Sigmoid colon (tissue), 7 donors: ENCODE measurements around the gene UTS2. TPM values are rescaled to one million over a fixed set of nuclear protein-coding genes. Genes with fewer than 3 reads are reported as not detected.

Source experiments
- DNase-seq: peaks from one replicate; pipeline ENCODE4 v3.0.0-alpha.2; 2019
- H3K27ac ChIP-seq, 4 donors: fragments of 200-600 bp; sonication (generic); one replicate each; pipeline ENCODE4 v1.5.1; 2016 to 2019; ENCODE audit warnings: mild to moderate bottlenecking in 1 of 4
- H3K27me3 ChIP-seq, 3 donors: fragments of 200-600 bp; sonication (generic); one replicate each; pipeline ENCODE4 v1.5.1; 2019; ENCODE audit warnings: mild to moderate bottlenecking in 1 of 3
- H3K36me3 ChIP-seq, 4 donors: fragments of 200-600 bp; sonication (generic); one replicate each; pipeline ENCODE4 v1.5.1; 2016 to 2019
- H3K4me1 ChIP-seq, 4 donors: fragments of 200-600 bp; sonication (generic); one replicate each; pipeline ENCODE4 v1.5.1; 2017 to 2019
- H3K4me3 ChIP-seq, 4 donors: fragments of 200-600 bp; sonication (generic); one replicate each; pipeline ENCODE4 v1.5.1; 2017 to 2019; ENCODE audit warnings: mild to moderate bottlenecking in 2 of 4, moderate library complexity in 1 of 4
- H3K9me3 ChIP-seq, 4 donors: fragments of 200-600 bp in 3 of 4; sonication (generic) in 3 of 4; one replicate each; pipeline versions ENCODE4 v1.5.1 to v1.6.1; 2013 to 2019
- EP300 ChIP-seq, 4 donors: sonication (generic); formaldehyde crosslinking; IDR thresholded peaks; one replicate each; pipeline ENCODE4 v1.6.1; 2017; ENCODE audit warnings: antibody characterized with exemption in 4 of 4
- POLR2A ChIP-seq, 2 donors: fragments of 450-650 bp; IDR thresholded peaks; one replicate each; pipeline ENCODE4 v1.6.1; 2016; ENCODE audit warnings: antibody characterized with exemption in 2 of 2, mild to moderate bottlenecking in 2 of 2, moderate library complexity in 2 of 2
- POLR2AphosphoS5 ChIP-seq, 4 donors: sonication (generic); formaldehyde crosslinking; IDR thresholded peaks; one replicate each; pipeline ENCODE4 v1.6.1; 2017; ENCODE audit warnings: antibody characterized with exemption in 4 of 4
- WGBS, 2 donors: extraction: QIAGEN DNeasy Blood & Tissue Kit; methylation state at CpG; one replicate each; pipeline ENCODE4 v1.1.7; 2013; 5-methylcytosine and 5-hydroxymethylcytosine counted together
- intact Hi-C: fragments of 100-400 bp; cut with DNase I; formaldehyde crosslinking; loops from one replicate; pipeline ENCODE4 v1.15.1; 2023
- polyA plus RNA-seq, 3 donors: library from polyadenylated mRNA; stranded (reverse); fragments of 200-250 nt; gene quantifications; one replicate each; pipeline ENCODE4 v1.2.3, GENCODE V29; 2013
- total RNA-seq, 4 donors: library from RNA; depleted of rRNA; stranded (reverse); fragments of >200 nt; gene quantifications; one replicate each; pipeline ENCODE4 v1.1.0, GENCODE V29; 2016
- TF ChIP-seq, protein P1 (sequence below), 4 experiments: fragments of 450-650 bp in 3 of 4; fragments of 200-600 bp in 1 of 4; IDR thresholded peaks; one replicate each; pipeline ENCODE4 v1.5.1; 2016 to 2019; ENCODE audit warnings: antibody characterized with exemption in 4 of 4, mild to moderate bottlenecking in 3 of 4, moderate library complexity in 2 of 4
- donor health status: healthy with polysubstance abuse.
- donor health status: Bipolar disorder and iron deficiency.
- donor health status: healthy.

Gene UTS2
- total and polyA plus RNA-seq, 7 donors: 0.20 to 7.2 TPM; not detected in 5

- Histone ChIP-seq H3K36me3 (no peaks in the 10 kb centered on the region), H3K27me3 (peaks cover 0 to 14% (median 0%) of the 10 kb centered on the region in 3 donors), H3K4me3 (no peak overlapping the region), H3K27ac (no peak overlapping the region), H3K4me1 (no peaks in the 10 kb centered on the region), H3K9me3 (no peaks in the 10 kb centered on the region)
- intact Hi-C loops: no loop called here
- TF ChIP-seq POLR2AphosphoS5 (IDR thresholded peaks at IDR 0.05) (no peak), POLR2A (IDR thresholded peaks at IDR 0.05) (no peak), EP300 (IDR thresholded peaks at IDR 0.05) (no peak)
- TF ChIP-seq, protein P1, sequence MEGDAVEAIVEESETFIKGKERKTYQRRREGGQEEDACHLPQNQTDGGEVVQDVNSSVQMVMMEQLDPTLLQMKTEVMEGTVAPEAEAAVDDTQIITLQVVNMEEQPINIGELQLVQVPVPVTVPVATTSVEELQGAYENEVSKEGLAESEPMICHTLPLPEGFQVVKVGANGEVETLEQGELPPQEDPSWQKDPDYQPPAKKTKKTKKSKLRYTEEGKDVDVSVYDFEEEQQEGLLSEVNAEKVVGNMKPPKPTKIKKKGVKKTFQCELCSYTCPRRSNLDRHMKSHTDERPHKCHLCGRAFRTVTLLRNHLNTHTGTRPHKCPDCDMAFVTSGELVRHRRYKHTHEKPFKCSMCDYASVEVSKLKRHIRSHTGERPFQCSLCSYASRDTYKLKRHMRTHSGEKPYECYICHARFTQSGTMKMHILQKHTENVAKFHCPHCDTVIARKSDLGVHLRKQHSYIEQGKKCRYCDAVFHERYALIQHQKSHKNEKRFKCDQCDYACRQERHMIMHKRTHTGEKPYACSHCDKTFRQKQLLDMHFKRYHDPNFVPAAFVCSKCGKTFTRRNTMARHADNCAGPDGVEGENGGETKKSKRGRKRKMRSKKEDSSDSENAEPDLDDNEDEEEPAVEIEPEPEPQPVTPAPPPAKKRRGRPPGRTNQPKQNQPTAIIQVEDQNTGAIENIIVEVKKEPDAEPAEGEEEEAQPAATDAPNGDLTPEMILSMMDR (IDR thresholded peaks at IDR 0.05): no peak
- DNase-seq: peak; percentile 28
- WGBS, 2 donors: 85 to 92% methylated on average over 13 of the region's 13 CpGs
These were observed 40.8 kb upstream of the UTS2 start for GRCh38 chr1:7893529-7894180.

GRCh38 chr1:7891804-7892203 is 38.9 kb upstream of the UTS2 start:
- Histone ChIP-seq H3K27me3 (peaks cover 0 to 28% (median 6%) of the 10 kb centered on the region in 3 donors), H3K4me3 (no peak overlapping the region), H3K36me3 (no peaks in the 10 kb centered on the region), H3K4me1 (no peaks in the 10 kb centered on the region), H3K9me3 (no peaks in the 10 kb centered on the region), H3K27ac (no peak overlapping the region)
- intact Hi-C loops: no loop called here
- TF ChIP-seq POLR2A (IDR thresholded peaks at IDR 0.05) (no peak), POLR2AphosphoS5 (IDR thresholded peaks at IDR 0.05) (no peak), EP300 (IDR thresholded peaks at IDR 0.05) (no peak)
- TF ChIP-seq, protein P1 (IDR thresholded peaks at IDR 0.05): no peak
- DNase-seq: no peak
- WGBS, 2 donors: 62 to 71% methylated on average over 9 of the region's 9 CpGs

GRCh38 chr1:7890853-7891252 is 38.0 kb upstream of the UTS2 start:
- no peak for DNase-seq
- H3K36me3 ChIP-seq: no peaks in the 10 kb centered on the region
- intact Hi-C loops: no loop called here
- WGBS, 2 donors: 96 to 98% methylated on average over 2 of the region's 2 CpGs
- H3K4me1 ChIP-seq: no peaks in the 10 kb centered on the region
- H3K4me3 ChIP-seq: no peak overlapping the region
- no peaks in the 10 kb centered on the region for H3K9me3 ChIP-seq
- H3K27me3 ChIP-seq: peaks cover 3 to 37% (median 13%) of the 10 kb centered on the region in 3 donors
- no peak overlapping the region for H3K27ac ChIP-seq
- TF ChIP-seq POLR2AphosphoS5 (IDR thresholded peaks at IDR 0.05): no peak
- TF ChIP-seq POLR2A (IDR thresholded peaks at IDR 0.05): no peak
- no peak for TF ChIP-seq EP300 (IDR thresholded peaks at IDR 0.05)
- TF ChIP-seq, protein P1 (IDR thresholded peaks at IDR 0.05): no peak

DNA sequence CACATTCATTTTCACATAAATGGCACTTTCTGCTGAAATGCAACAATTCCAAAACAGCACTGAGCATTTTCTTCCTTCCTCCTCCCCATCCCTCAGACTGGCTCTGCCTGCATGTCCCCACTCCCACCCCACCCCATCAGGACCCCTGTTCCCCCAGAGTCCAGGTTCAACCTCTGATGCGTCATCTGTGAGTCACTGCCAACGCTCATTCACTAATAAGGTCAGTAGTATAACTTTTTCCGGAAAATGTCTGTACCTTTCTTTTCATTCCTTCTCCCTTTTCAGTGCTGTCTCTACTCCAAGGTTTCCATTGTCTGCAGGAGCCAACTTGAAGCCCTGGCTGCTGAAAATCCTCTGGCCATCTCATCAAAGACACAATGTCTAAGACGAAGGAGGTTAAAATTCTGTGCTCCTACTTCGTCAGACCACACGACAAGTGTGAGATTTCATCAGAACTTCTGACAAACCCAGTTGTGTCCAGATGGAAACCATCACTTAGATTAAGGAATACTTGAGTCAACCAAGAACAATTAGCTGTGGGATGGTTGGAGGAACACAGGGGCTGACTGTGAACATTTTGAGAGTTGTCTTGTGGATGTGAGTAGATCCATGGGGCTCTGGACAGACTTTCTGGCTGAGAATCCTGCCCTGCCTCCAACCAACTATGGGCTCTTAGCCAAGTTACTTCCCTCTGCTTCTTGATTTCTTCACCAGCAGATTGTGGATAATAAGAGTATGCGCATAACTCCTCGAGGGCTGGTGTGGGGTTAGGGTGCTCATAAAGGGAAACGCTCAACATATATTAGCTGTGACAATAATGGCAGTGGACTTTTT is 35.6 kb upstream of the UTS2 start:
- H3K9me3 ChIP-seq: no peaks in the 10 kb centered on the region
- intact Hi-C loops: no loop called here
- DNase-seq: no peak
- no peak overlapping the region for H3K4me3 ChIP-seq
- H3K4me1 ChIP-seq: no peaks in the 10 kb centered on the region
- peaks cover 3 to 40% (median 18%) of the 10 kb centered on the region in 3 donors for H3K27me3 ChIP-seq
- TF ChIP-seq POLR2AphosphoS5 (IDR thresholded peaks at IDR 0.05) (no peak), EP300 (IDR thresholded peaks at IDR 0.05) (no peak), POLR2A (IDR thresholded peaks at IDR 0.05) (no peak)
- TF ChIP-seq, protein P1 (IDR thresholded peaks at IDR 0.05): no peak
- no peaks in the 10 kb centered on the region for H3K36me3 ChIP-seq
- WGBS, 2 donors: 87 to 92% methylated on average over 9 of the region's 9 CpGs
- no peak overlapping the region for H3K27ac ChIP-seq
